GM23248 (cell line): ENCODE data around the gene HOXB5. TPM values are rescaled to one million over a fixed set of nuclear protein-coding genes. Genes with fewer than 3 reads are reported as not detected.
A peak's percentile ranks its signal among the peaks of the same experiment; 100 is the strongest.

ENCODE experiments used
- DNase-seq: peaks from one replicate; pipeline ENCODE4 v3.0.0-alpha.2; 2015
- H2AFZ ChIP-seq: fragments of 200-600 bp; sonication (generic); 2 replicates; pipeline ENCODE4 v1.6.1; 2016; ENCODE audit warnings: antibody characterized with exemption
- H3F3A ChIP-seq: fragments of 200-600 bp; sonication (generic); 2 replicates; pipeline ENCODE4 v1.6.1; 2016; ENCODE audit warnings: mild to moderate bottlenecking, antibody characterized with exemption, mixed run types; ENCODE audit not compliant: insufficient read depth
- H3K27ac ChIP-seq: fragments of 200-600 bp; sonication (generic); 2 replicates; pipeline ENCODE4 v1.5.1; 2016; ENCODE audit warnings: mild to moderate bottlenecking
- H3K27me3 ChIP-seq: fragments of 200-600 bp; sonication (generic); replicated peaks from 2 replicates; pipeline ENCODE4 v1.6.1; 2016; ENCODE audit warnings: mild to moderate bottlenecking; ENCODE audit not compliant: insufficient read depth
- H3K36me3 ChIP-seq: fragments of 200-600 bp; sonication (generic); 2 replicates; pipeline ENCODE4 v1.6.1; 2016; ENCODE audit warnings: low read depth, mild to moderate bottlenecking
- H3K4me1 ChIP-seq: fragments of 200-600 bp; sonication (generic); 2 replicates; pipeline ENCODE4 v1.6.1; 2016; ENCODE audit warnings: mild to moderate bottlenecking; ENCODE audit not compliant: insufficient read depth
- H3K4me2 ChIP-seq: fragments of 200-600 bp; sonication (generic); one replicate; pipeline ENCODE4 v1.6.1; 2016; ENCODE audit warnings: mild to moderate bottlenecking; ENCODE audit not compliant: unreplicated experiment
- H3K4me3 ChIP-seq: fragments of 200-600 bp; sonication (generic); 2 replicates; pipeline ENCODE4 v1.5.1; 2016; ENCODE audit warnings: mild to moderate bottlenecking
- H3K79me2 ChIP-seq: fragments of 200-600 bp; sonication (generic); 2 replicates; pipeline ENCODE4 v1.6.1; 2016; ENCODE audit warnings: mild to moderate bottlenecking; ENCODE audit not compliant: insufficient read depth
- H3K9ac ChIP-seq: fragments of 200-600 bp; sonication (generic); 2 replicates; pipeline ENCODE4 v1.6.1; 2016; ENCODE audit warnings: mild to moderate bottlenecking
- H3K9me2 ChIP-seq: fragments of 200-600 bp; sonication (generic); 2 replicates; pipeline ENCODE4 v1.6.1; 2016; ENCODE audit warnings: mixed run types, mild to moderate bottlenecking, moderate library complexity; ENCODE audit not compliant: insufficient read depth
- H3K9me3 ChIP-seq: fragments of 200-600 bp; sonication (generic); one replicate; pipeline ENCODE4 v1.6.1; 2017; ENCODE audit warnings: low read depth
- H4K20me1 ChIP-seq: fragments of 200-600 bp; sonication (generic); 2 replicates; pipeline ENCODE4 v1.6.0; 2016; ENCODE audit not compliant: insufficient read depth
- EZH2 ChIP-seq: fragments of 200-600 bp; sonication (generic); IDR thresholded peaks from 2 replicates; pipeline ENCODE4 v1.6.1; 2018; ENCODE audit warnings: antibody characterized with exemption, mild to moderate bottlenecking; ENCODE audit not compliant: insufficient read depth, poor library complexity, severe bottlenecking
- EZH2phosphoT487 ChIP-seq: fragments of 200-600 bp; sonication (generic); IDR thresholded peaks from 2 replicates; pipeline ENCODE4 v1.6.1; 2018; ENCODE audit warnings: antibody characterized with exemption, moderate library complexity, mild to moderate bottlenecking, low read depth; ENCODE audit not compliant: insufficient read depth
- WGBS, 2 experiments: methylation state at CpG; one replicate each; pipeline ENCODE4 v1.1.6; 2015 to 2017; ENCODE audit warnings: low lambda C conversion rate in 2 of 2, low coverage in 1 of 2; ENCODE audit errors: missing lambda C conversion rate in 2 of 2; 5-methylcytosine and 5-hydroxymethylcytosine counted together
- in situ Hi-C: fragments of 300-500 bp; cut with MboI; formaldehyde crosslinking; loops from 2 replicates; pipeline ENCODE4 v1.15.0; 2020
- polyA plus RNA-seq: library from polyadenylated mRNA; unstranded; fragments of >200 nt; fragmentation: Nextera tagmentation; extraction: Ambion mirVana; gene quantifications from 2 replicates; pipeline ENCODE4 v1.2.1, GENCODE V29; 2016
- total RNA-seq: library from RNA; depleted of rRNA; stranded (reverse); fragments of >200 nt; shearing (Covaris generic); gene quantifications from 2 replicates; pipeline ENCODE4 v1.2.3, GENCODE V29; 2014

HOXB5 gene
- total and polyA plus RNA-seq, 2 experiments from 2014 or later, result 0.22 to 2.0 TPM

GRCh38 chr17:48609759-48610281 is 16.2 kb upstream of the HOXB5 start:
- Histone ChIP-seq H3K9ac (peak overlapping the region; percentile 84), H3K9me2 (no peaks in the 10 kb centered on the region), H2AFZ (peak overlapping the region; percentile 93), H3K9me3 (no peaks in the 10 kb centered on the region), H3K27me3 (peaks cover 14% of the 10 kb centered on the region), H3K79me2 (no peaks in the 10 kb centered on the region), H3K4me1 (no peaks in the 10 kb centered on the region; the same call in 1 of the 2 replicates), H3F3A (no peaks in the 10 kb centered on the region), H3K4me3 (peak overlapping the region; percentile 77), H3K27ac (no peak overlapping the region), H4K20me1 (no peaks in the 10 kb centered on the region), H3K4me2 (peak overlapping the region; percentile 83), H3K36me3 (no peaks in the 10 kb centered on the region)
- TF ChIP-seq EZH2phosphoT487 (no peak), EZH2 (no peak)
- in situ Hi-C loops, result no loop called here
- 10 to 14% methylated on average over 14 to 15 of the region's 15 CpGs for WGBS, 2 experiments
- DNase-seq, result no peak

GRCh38 chr17:48609033-48609432 is 15.5 kb upstream of the HOXB5 start:
- Histone ChIP-seq H3K36me3 (no peaks in the 10 kb centered on the region), H2AFZ (no peak overlapping the region), H3K9me2 (no peaks in the 10 kb centered on the region), H4K20me1 (no peaks in the 10 kb centered on the region), H3F3A (0 out of 2 replicates have a peak, but pooled peaks cover 7% of the 10 kb centered on the region), H3K27me3 (peaks cover 6% of the 10 kb centered on the region), H3K4me2 (no peak overlapping the region), H3K9ac (no peak overlapping the region), H3K79me2 (no peaks in the 10 kb centered on the region), H3K4me1 (no peaks in the 10 kb centered on the region; the same call in 1 of the 2 replicates), H3K4me3 (no peak overlapping the region), H3K9me3 (no peaks in the 10 kb centered on the region), H3K27ac (no peak overlapping the region)
- DNase-seq, result no peak
- TF ChIP-seq EZH2phosphoT487 (no peak), EZH2 (no peak)
- in situ Hi-C loops, result no loop called here

- Histone ChIP-seq H3K9me3 (no peaks in the 10 kb centered on the region), H4K20me1 (no peaks in the 10 kb centered on the region), H3K9me2 (no peaks in the 10 kb centered on the region), H3K4me2 (no peak overlapping the region), H3K27ac (no peak overlapping the region), H3K27me3 (peaks cover under 1% of the 10 kb centered on the region; the same call in 1 of the 2 replicates), H3K79me2 (0 out of 2 replicates have a peak, but pooled peaks cover under 1% of the 10 kb centered on the region), H3K4me1 (no peaks in the 10 kb centered on the region; the same call in 1 of the 2 replicates), H3K9ac (no peak overlapping the region), H3K4me3 (no peak overlapping the region), H3K36me3 (no peaks in the 10 kb centered on the region), H2AFZ (no peak overlapping the region), H3F3A (0 out of 2 replicates have a peak, but pooled peaks cover 8% of the 10 kb centered on the region)
- 100% methylated on average over 1 of the region's 1 CpG for WGBS, 2 experiments
- TF ChIP-seq EZH2phosphoT487 (no peak), EZH2 (no peak)
- DNase-seq, result no peak
- in situ Hi-C loops, result no loop called here
Measured at GRCh38 chr17:48608494-48608834, 14.9 kb upstream of the HOXB5 start.

- WGBS, 2 experiments, result 90 to 91% methylated on average over 9 of the region's 9 CpGs
- H3K27ac ChIP-seq, result no peak overlapping the region
- no peak for DNase-seq
Measured at GRCh38 chr17:48606892-48607614, 13.5 kb upstream of the HOXB5 start.

More at GRCh38 chr17:48606892-48607614, 13.5 kb upstream of the HOXB5 start:
- 0 out of 2 replicates have a peak, but pooled peaks cover 8% of the 10 kb centered on the region for H3F3A ChIP-seq
- no peak overlapping the region for H3K4me3 ChIP-seq
- in situ Hi-C loops, result no loop called here
- 0 out of 2 replicates have a peak, but pooled peaks cover under 1% of the 10 kb centered on the region for H3K4me1 ChIP-seq
- H3K9ac ChIP-seq, result no peak overlapping the region
- H2AFZ ChIP-seq, result no peak overlapping the region
- no peak overlapping the region for H3K4me2 ChIP-seq
- H3K36me3 ChIP-seq, result no peaks in the 10 kb centered on the region
- no peaks in the 10 kb centered on the region for H3K9me3 ChIP-seq
- no peaks in the 10 kb centered on the region for H3K27me3 ChIP-seq
- H3K79me2 ChIP-seq, result peaks cover 15% of the 10 kb centered on the region
- H4K20me1 ChIP-seq, result no peaks in the 10 kb centered on the region
- H3K9me2 ChIP-seq, result no peaks in the 10 kb centered on the region
- no peak for TF ChIP-seq EZH2phosphoT487
- TF ChIP-seq EZH2, result no peak
